Upper lobe of left lung (tissue), 4 donors: ENCODE measurements around the gene CARD11.

Experiments
- CTCF ChIP-seq, 6 experiments: fragments of 450-650 bp in 4 of 6; fragments of 200-600 bp in 2 of 6; sonication (generic) in 2 of 6; IDR thresholded peaks; one replicate each; pipeline ENCODE4 v1.5.1; 2016 to 2019; ENCODE audit warnings: antibody characterized with exemption in 6 of 6
- EP300 ChIP-seq, 4 donors: sonication (generic); formaldehyde crosslinking; IDR thresholded peaks; one replicate each; pipeline ENCODE4 v1.5.1; 2017; ENCODE audit warnings: antibody characterized with exemption in 4 of 4, control low read depth in 2 of 4
- POLR2A ChIP-seq, 4 donors: fragments of 450-650 bp; IDR thresholded peaks; one replicate each; pipeline ENCODE4 v1.5.1; 2016 to 2017; ENCODE audit warnings: antibody characterized with exemption in 4 of 4, mild to moderate bottlenecking in 2 of 4
- POLR2AphosphoS5 ChIP-seq, 2 donors: sonication (generic); formaldehyde crosslinking; IDR thresholded peaks; one replicate each; pipeline ENCODE4 v1.5.1; 2017; ENCODE audit warnings: antibody characterized with exemption in 2 of 2

GRCh38 chr7:3082831-3083230 lies 39.2 kb upstream of the CARD11 start:
- no peak for TF ChIP-seq CTCF (IDR thresholded peaks at IDR 0.05)
- TF ChIP-seq EP300 (IDR thresholded peaks at IDR 0.05): no peak
- TF ChIP-seq POLR2AphosphoS5 (IDR thresholded peaks at IDR 0.05): no peak
- no peak for TF ChIP-seq POLR2A (IDR thresholded peaks at IDR 0.05)
